NB4 (cell line): ENCODE results near the gene CDH4.

ENCODE experiments used
- MYC ChIP-seq: IDR thresholded peaks from 2 replicates; pipeline ENCODE4 v1.6.1; 2011; ENCODE audit warnings: low read depth, low read length
- POLR2A ChIP-seq: IDR thresholded peaks from 2 replicates; pipeline ENCODE4 v1.6.1; 2011; ENCODE audit warnings: mild to moderate bottlenecking; ENCODE audit not compliant: insufficient read length; ENCODE audit errors: extremely low read depth
- TF ChIP-seq, protein P1 (sequence below): IDR thresholded peaks from one replicate; pipeline ENCODE4 v1.5.1; 2012; ENCODE audit warnings: low read depth, low read length

DNA sequence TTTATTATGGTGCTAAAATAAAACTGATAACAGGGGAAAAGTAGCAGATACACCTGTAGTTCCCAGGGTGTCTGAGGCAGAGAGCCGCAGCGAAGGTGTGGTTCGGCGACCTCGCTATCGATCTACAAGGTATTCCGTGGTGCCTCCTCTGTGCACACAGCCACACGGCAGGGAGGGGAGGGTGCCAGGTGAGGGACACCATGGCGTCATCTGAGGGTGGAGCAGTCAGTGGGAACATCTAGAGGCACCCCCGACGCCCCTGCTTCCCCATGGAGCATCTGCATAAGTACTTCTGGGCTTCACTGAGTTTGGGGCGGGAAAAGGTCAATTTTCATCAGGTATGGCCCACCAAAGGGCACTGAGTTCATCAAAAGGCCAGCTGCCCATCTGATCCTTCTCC lies 570.3 kb downstream of the CDH4 start:
- TF ChIP-seq, protein P1, sequence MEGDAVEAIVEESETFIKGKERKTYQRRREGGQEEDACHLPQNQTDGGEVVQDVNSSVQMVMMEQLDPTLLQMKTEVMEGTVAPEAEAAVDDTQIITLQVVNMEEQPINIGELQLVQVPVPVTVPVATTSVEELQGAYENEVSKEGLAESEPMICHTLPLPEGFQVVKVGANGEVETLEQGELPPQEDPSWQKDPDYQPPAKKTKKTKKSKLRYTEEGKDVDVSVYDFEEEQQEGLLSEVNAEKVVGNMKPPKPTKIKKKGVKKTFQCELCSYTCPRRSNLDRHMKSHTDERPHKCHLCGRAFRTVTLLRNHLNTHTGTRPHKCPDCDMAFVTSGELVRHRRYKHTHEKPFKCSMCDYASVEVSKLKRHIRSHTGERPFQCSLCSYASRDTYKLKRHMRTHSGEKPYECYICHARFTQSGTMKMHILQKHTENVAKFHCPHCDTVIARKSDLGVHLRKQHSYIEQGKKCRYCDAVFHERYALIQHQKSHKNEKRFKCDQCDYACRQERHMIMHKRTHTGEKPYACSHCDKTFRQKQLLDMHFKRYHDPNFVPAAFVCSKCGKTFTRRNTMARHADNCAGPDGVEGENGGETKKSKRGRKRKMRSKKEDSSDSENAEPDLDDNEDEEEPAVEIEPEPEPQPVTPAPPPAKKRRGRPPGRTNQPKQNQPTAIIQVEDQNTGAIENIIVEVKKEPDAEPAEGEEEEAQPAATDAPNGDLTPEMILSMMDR, result no peak
- TF ChIP-seq POLR2A, result no peak
- TF ChIP-seq MYC, result no peak
